GM12873 (cell line): ENCODE data around the gene HORMAD2.

Source experiments
- TF ChIP-seq, protein P1 (sequence below): IDR thresholded peaks from 2 replicates; pipeline ENCODE4 v1.5.1; 2012; ENCODE audit warnings: low read depth, mild to moderate bottlenecking, moderate library complexity, low read length, control low read depth; ENCODE audit not compliant: insufficient read depth; ENCODE audit errors: missing control alignments

The HORMAD2 gene

DNA sequence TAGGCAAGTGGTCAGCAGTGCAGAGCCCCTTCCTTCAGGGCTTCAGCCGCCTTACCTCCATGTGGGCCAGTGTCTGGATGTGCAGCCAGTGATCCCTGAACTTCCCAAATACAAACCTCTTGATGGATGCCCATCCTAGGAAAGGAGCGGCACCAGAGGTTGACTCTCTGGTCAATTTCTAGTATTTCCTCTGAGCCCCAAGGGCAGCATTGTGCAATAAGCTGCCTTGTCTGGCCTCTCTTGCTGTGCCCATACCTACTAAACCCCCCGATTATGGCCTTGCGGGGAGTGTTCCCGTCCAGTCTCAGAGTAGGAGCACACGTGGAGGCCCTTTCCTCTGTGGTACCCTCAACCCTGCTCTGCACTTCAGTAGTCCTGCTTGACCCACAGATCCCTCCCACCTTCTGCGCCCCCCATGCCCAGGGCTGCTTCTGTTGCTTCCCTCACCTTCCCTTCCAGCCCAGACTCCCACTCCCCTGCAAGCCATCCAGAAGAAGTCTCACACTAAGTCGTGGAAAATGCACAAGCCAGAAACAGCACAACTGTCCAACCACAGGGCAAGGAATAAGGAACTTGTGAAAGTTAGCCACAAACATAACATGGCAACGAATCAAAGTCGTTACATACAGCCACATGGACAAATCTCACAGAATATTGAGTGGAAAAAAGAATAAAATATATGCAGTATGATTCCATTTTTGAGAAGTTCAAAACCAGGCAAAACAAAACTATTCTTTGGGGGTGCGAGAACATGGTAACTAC, 39.6 kb upstream of the HORMAD2 start:
- TF ChIP-seq, protein P1, sequence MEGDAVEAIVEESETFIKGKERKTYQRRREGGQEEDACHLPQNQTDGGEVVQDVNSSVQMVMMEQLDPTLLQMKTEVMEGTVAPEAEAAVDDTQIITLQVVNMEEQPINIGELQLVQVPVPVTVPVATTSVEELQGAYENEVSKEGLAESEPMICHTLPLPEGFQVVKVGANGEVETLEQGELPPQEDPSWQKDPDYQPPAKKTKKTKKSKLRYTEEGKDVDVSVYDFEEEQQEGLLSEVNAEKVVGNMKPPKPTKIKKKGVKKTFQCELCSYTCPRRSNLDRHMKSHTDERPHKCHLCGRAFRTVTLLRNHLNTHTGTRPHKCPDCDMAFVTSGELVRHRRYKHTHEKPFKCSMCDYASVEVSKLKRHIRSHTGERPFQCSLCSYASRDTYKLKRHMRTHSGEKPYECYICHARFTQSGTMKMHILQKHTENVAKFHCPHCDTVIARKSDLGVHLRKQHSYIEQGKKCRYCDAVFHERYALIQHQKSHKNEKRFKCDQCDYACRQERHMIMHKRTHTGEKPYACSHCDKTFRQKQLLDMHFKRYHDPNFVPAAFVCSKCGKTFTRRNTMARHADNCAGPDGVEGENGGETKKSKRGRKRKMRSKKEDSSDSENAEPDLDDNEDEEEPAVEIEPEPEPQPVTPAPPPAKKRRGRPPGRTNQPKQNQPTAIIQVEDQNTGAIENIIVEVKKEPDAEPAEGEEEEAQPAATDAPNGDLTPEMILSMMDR: no peak

DNA sequence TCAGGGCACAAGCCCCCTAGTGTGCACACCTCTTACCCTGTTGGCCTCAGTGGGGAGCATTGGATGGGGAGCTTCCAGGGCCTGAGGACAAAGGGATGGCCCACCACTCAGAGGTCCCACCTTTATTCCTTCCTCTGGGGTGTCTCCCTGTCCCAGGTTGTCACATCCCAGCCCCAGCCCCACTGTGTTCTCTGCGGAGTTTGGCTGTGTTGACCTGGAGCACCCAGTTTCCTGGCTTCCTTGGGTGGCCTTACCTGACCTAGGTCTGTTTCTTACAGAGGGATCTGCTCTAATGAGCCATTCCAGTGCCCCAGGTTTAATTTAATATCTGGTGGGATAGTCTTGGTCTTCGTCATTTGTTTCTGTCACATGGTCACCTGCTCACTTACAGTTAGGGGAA, 38.8 kb upstream of the HORMAD2 start:
- TF ChIP-seq, protein P1: no peak

DNA sequence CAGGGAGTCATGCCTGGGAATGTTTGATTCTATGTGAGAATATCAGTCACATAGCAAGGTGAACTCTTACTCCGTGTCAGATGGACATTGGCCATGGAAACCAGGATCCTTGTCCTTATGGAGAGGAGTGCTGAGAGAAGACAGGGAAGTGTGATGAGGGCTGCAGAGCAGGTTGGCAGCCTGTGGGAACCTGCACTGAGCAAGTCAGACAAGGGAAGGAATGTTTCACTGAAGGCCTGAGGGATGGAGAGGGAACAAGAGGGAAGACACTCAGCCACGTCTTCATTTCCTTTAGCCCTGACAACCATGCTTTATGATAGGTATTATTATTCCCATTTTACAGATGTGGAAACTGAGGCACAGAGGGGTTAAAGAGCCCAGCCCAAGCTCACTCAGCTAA, 38.4 kb upstream of the HORMAD2 start:
- TF ChIP-seq, protein P1: no peak

DNA sequence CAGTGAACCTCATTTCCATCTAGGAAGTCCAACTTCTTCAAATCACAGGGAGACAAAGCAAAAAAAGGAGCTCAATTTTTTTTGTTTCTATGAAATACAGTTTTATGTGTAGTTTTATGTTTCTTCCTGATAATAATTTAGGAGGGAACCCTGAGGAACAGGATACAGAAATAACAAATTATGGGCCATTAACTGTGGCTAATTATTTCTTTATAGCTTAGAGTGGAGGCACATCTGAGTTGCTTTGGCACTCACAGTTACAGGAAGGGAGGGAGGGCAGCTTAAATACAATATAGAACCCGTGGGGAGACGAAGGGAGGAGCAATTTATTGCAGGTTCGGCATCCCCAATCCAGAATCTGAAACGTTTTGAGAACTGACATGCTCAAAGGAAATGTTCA, 37.1 kb upstream of the HORMAD2 start:
- TF ChIP-seq, protein P1: no peak

DNA sequence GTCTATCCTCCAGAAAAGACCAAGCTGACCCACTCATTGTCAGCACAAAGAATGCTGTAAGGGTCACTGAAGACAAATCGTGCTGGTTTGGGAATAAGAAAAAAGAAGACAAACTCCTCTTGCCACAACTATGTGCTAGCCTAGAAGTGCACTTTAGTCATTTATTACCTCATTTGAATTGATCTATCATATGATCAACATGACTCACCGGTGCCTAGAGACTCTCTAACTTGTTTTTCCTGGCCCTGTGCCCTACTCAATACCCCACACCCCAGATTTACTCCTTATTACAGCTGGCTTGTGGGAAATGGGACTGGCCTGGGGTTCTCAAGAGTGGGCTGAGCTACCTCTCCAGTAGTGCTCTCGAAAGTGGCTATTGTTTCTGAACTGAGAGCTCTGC, 35.9 kb upstream of the HORMAD2 start:
- TF ChIP-seq, protein P1: no peak

DNA sequence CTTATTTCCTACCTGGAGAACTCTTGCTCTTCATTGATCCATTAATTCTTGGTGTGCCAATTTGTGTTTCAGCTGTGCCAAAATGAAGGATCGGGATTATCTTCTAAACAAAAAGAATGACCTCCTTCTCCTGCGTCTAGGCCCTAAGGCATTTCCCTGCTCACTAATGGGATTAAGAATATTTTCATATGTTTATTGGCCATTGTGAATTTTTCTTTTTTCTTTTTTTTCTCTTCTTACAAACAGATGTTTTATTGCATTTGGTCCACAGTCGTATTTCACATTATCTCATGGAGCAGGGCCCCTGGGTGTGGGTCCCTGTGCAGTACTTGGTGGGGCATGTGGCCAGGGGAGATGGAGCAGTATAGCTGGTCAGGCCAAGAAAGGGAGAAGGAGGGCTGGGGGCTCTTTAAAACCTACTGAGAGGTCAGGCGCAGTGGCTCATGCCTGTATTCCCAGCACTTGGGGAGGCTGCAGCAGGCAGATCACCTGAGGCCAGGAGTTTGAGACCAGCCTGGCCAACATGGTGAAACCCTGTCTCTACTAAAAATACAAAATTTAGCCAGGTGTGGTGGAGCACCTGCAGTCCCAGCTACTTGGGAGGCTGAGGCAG, 35.3 kb upstream of the HORMAD2 start:
- TF ChIP-seq, protein P1: no peak

DNA sequence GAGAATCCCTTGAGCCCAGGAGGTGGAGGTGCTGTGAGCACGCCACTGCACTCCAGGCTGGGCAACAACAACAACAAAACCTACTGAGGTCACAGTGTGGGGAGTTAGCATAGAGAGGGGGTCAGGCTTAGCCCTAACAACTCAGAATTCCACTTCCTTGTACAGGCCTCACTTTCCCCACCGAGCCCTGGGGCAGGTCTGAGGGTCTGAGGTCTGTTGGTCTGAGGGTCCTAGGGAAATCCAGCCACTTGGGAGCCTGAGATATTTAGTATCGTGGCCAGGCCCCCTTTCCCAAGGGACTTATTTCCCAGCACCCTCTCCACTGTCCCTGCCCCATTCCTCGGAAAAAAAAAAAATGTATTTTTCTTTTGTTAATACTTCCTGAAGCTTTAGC, 34.8 kb upstream of the HORMAD2 start:
- TF ChIP-seq, protein P1: no peak
